Lower lobe of right lung (tissue), 2 donors: ENCODE data around the gene EPB41L4A. TPM values are rescaled to one million over a fixed set of nuclear protein-coding genes. Genes with fewer than 3 reads are reported as not detected.
A peak's percentile ranks its signal among the peaks of the same experiment; 100 is the strongest.
"Not testable (repeated sequence)": the region's sequence is repeated elsewhere in the genome, so short reads cannot be mapped to it uniquely, and the experiment has no call there.

Source experiments
- ATAC-seq, 2 donors: fragments of 200-7000 bp; cut with Tn5 transposase; one replicate each; pipeline ENCODE4 v1.9.1; 2020 to 2022; ENCODE audit warnings: mild to moderate bottlenecking in 2 of 2, moderate library complexity in 2 of 2
- DNase-seq: peaks from one replicate; pipeline ENCODE4 v3.0.0-alpha.2; 2020
- H3K27ac ChIP-seq: fragments of 200-600 bp; one replicate; pipeline ENCODE4 v1.8.0; 2022
- H3K27me3 ChIP-seq: fragments of 200-600 bp; one replicate; pipeline ENCODE4 v1.8.0; 2022; ENCODE audit warnings: low read depth
- H3K36me3 ChIP-seq: fragments of 200-600 bp; one replicate; pipeline ENCODE4 v1.8.0; 2022; ENCODE audit warnings: mild to moderate bottlenecking
- H3K4me1 ChIP-seq: fragments of 200-600 bp; one replicate; pipeline ENCODE4 v1.8.0; 2022
- H3K4me3 ChIP-seq: fragments of 200-600 bp; one replicate; pipeline ENCODE4 v1.8.0; 2022; ENCODE audit warnings: mild to moderate bottlenecking
- H3K9me3 ChIP-seq: fragments of 200-600 bp; one replicate; pipeline ENCODE4 v1.8.0; 2022
- intact Hi-C: fragments of 100-400 bp; cut with DNase I; formaldehyde crosslinking; loops from one replicate; pipeline ENCODE4 v1.11.0; 2022
- total RNA-seq: library from RNA; stranded (reverse); fragmentation: NEBNext Ultra II Directional; extraction: Animal tissue kit (Norgen Biotek cat#: 25700); gene quantifications from one replicate; pipeline ENCODE4 v1.2.1, GENCODE V29; 2021
- TF ChIP-seq, protein P1 (sequence below): fragments of 200-600 bp; IDR thresholded peaks from one replicate; pipeline ENCODE4 v1.8.0; 2022; ENCODE audit warnings: antibody characterized with exemption, mild to moderate bottlenecking
- donor health status: DM: no; HTN: yes; CAD: no; lungs with severe emphysema.

EPB41L4A gene
- total RNA-seq, 1 donor from 2014 or later, result 44.8 TPM

DNA sequence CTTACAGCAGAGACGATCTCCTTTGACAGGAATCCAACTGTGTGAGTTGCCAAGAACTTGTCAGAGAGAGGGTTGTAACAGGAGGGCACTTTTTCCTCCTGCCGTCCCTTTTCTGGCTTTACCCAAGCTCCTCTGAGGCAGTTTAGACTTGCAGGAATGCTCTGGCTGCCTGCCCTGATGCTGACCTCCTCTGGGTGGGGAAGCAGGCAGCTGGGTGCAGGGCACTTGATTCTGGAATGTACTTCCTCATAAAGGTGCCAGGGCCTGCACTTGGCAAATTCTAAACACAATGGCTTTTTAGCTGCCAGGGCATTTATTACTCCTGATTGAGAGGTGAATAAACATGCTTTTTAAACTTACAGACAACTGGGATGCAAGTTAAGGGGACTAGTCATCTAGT is 190.4 kb downstream of the EPB41L4A start:
- Histone ChIP-seq H3K4me1 (peaks cover 16% of the 10 kb centered on the region), H3K9me3 (no peaks in the 10 kb centered on the region), H3K4me3 (no peak overlapping the region), H3K36me3 (no peaks in the 10 kb centered on the region), H3K27me3 (no peaks in the 10 kb centered on the region), H3K27ac (peak overlapping the region; percentile 37)
- ATAC-seq (peak; percentile 98 to 99), DNase-seq (peak; percentile 92)
- intact Hi-C loops, result no loop called here
- TF ChIP-seq, protein P1, sequence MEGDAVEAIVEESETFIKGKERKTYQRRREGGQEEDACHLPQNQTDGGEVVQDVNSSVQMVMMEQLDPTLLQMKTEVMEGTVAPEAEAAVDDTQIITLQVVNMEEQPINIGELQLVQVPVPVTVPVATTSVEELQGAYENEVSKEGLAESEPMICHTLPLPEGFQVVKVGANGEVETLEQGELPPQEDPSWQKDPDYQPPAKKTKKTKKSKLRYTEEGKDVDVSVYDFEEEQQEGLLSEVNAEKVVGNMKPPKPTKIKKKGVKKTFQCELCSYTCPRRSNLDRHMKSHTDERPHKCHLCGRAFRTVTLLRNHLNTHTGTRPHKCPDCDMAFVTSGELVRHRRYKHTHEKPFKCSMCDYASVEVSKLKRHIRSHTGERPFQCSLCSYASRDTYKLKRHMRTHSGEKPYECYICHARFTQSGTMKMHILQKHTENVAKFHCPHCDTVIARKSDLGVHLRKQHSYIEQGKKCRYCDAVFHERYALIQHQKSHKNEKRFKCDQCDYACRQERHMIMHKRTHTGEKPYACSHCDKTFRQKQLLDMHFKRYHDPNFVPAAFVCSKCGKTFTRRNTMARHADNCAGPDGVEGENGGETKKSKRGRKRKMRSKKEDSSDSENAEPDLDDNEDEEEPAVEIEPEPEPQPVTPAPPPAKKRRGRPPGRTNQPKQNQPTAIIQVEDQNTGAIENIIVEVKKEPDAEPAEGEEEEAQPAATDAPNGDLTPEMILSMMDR, result no peak

DNA sequence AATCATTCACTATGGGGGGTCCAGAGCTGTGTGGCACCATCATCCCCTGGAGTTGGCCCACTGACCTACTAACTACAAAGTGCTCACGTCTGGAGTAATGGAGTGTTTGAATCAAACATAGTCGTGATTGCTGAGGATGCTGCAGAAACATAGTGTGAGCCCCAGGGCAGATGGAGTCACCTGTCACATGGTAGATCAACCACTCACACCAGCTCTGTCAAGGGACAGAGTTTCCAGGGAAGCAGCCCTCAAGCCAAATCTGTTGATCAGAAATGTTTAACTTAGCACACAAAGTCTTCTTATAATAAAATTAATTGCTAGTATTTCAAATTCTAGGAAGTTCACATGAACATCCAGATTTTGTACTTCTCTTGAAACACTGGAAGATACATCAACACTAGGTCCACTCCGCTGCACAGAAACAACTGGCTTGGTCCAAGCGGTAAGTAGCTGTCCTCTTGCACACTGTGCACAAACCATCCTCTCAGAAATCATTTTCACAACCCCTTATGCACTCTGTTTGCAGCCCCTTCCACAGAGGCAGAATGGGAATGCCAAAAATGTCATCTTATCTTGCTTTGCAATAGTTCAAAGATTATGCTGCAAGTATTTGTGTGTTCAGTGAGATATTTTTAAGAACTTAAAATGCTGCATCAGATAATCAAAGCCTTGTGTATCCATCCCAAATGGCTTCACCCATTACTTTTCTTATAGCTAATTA is 191.0 kb downstream of the EPB41L4A start:
- ATAC-seq (peak in 1 of 2 donors; percentile 37), DNase-seq (no peak)
- no peak overlapping the region for H3K4me3 ChIP-seq
- H3K27ac ChIP-seq, result no peak overlapping the region
- H3K27me3 ChIP-seq, result no peaks in the 10 kb centered on the region
- no peaks in the 10 kb centered on the region for H3K9me3 ChIP-seq
- no peaks in the 10 kb centered on the region for H3K36me3 ChIP-seq
- TF ChIP-seq, protein P1, result no peak
- intact Hi-C loops, result no loop called here
- H3K4me1 ChIP-seq, result peaks cover 16% of the 10 kb centered on the region

DNA sequence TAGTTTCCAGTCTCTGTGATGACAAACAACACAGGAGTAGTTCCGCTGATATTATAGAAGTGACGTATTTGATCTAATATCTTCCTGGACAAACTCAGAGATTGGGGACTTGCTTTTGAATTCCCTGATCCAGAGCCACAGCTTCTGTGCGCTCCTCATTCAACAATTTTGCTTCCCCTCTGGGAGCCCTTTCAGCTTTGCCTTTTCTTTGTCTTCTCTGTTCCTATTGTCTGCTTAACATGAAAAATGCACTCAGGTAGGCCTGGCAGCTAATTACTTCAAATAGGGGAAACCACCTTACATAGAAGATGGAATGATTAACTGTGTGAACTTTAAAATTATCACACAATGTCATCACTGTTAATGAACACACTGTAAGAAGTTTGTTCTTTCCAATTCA is 192.9 kb downstream of the EPB41L4A start:
- no peak overlapping the region for H3K4me3 ChIP-seq
- no peaks in the 10 kb centered on the region for H3K9me3 ChIP-seq
- intact Hi-C loops, result no loop called here

DNA sequence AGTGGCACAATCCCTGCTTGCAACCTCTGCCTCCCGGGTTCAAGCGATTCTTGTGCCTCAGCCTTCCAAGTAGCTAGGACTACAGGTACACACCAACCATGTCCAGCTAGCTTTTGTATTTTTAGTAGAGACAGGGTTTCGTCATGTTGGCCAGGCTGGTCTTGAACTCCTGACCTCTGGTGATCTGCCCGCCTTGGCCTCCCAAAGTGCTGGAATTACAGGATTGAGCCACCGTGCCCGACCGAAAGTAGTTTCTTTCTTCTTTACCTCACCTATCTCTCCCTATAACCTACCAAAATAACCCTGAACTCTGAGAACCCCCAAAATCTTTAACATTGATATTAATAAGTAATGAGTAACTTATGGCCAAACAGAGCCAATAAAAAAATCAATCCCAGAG is 196.1 kb downstream of the EPB41L4A start:
- DNase-seq, H3K36me3 ChIP-seq, intact Hi-C loops: not testable (repeated sequence)

More for the DNA sequence above, 192.9 kb downstream of the EPB41L4A start:
- ATAC-seq (no peak), DNase-seq (no peak)
- Histone ChIP-seq H3K36me3 (no peaks in the 10 kb centered on the region), H3K27ac (no peak overlapping the region), H3K27me3 (no peaks in the 10 kb centered on the region), H3K4me1 (peaks cover 16% of the 10 kb centered on the region)
- TF ChIP-seq, protein P1, result no peak

DNA sequence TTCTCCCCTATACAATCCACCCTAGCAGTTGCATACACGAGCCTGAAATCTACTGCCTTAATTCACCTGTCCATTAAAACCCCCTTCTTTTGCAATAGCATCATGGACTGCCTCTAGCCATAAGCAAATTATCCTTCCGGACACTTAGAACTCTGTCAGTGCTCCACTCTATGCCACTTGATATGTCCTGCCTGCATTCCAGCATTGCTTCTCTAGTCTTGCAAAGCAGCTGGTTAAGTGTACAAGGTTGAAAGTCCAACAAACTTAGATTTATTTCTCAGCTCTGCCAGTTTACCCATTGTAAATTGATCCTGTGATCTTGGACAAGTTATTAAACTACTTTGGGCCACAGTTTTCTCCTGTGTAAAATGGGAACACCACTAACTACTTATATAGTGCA is 197.9 kb downstream of the EPB41L4A start:
- H3K9me3 ChIP-seq, result no peaks in the 10 kb centered on the region
- no peak overlapping the region for H3K4me3 ChIP-seq
- H3K27me3 ChIP-seq, result no peaks in the 10 kb centered on the region
- DNase-seq (no peak), ATAC-seq (peak in 1 of 2 donors; percentile 41)
- intact Hi-C loops, result no loop called here
- no peaks in the 10 kb centered on the region for H3K4me1 ChIP-seq
- TF ChIP-seq, protein P1, result no peak
- H3K36me3 ChIP-seq, result no peaks in the 10 kb centered on the region
- no peak overlapping the region for H3K27ac ChIP-seq

More for the DNA sequence above, 196.1 kb downstream of the EPB41L4A start:
- not testable (repeated sequence) for H3K27ac ChIP-seq, H3K4me1 ChIP-seq, H3K9me3 ChIP-seq, ATAC-seq, H3K4me3 ChIP-seq, H3K27me3 ChIP-seq

DNA sequence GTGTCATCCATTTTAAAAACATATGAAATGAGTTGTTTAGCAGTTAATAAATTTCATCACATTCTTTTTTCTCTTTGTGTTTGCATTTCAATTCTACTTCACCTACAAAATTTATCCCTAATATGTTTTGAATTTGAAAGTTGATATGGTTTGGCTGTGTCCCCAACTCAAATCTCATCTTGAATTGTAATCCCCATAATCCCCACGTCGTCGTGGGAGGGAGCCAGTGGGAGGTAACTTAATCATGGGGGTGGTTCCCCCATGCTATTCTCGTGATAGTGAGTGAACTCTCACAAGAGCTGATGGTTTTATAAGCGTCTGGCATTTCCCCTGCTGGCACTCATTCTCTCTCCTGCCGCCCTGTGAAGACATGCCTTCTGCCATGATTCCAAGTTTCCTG is 200.1 kb downstream of the EPB41L4A start:
- Histone ChIP-seq H3K36me3 (no peaks in the 10 kb centered on the region), H3K9me3 (no peaks in the 10 kb centered on the region), H3K4me3 (no peak overlapping the region), H3K4me1 (no peaks in the 10 kb centered on the region), H3K27ac (no peak overlapping the region), H3K27me3 (no peaks in the 10 kb centered on the region)
- intact Hi-C loops, result no loop called here
- no peak for ATAC-seq
- TF ChIP-seq, protein P1, result no peak
- DNase-seq, result no peak
